GM06990 (cell line): Measurements from ENCODE around the gene ZNF280A.
"Not testable (repeated sequence)": the region's sequence is repeated elsewhere in the genome, so short reads cannot be mapped to it uniquely, and the experiment has no call there.

ENCODE experiments used
- DNase-seq: peaks from one replicate; pipeline ENCODE4 v3.0.0-alpha.2; 2011; ENCODE audit not compliant: insufficient read length; ENCODE audit errors: extremely low read depth
- H3K27me3 ChIP-seq: replicated peaks from 2 replicates; pipeline ENCODE4 v1.6.0; 2011; ENCODE audit warnings: low read length; ENCODE audit not compliant: control insufficient read depth, insufficient read depth
- H3K36me3 ChIP-seq: 2 replicates; pipeline ENCODE4 v1.5.1; 2011; ENCODE audit warnings: low read length; ENCODE audit not compliant: control insufficient read depth, insufficient read depth
- H3K4me3 ChIP-seq: replicated peaks from 2 replicates; pipeline ENCODE4 v1.5.1; 2011; ENCODE audit warnings: low read depth, mild to moderate bottlenecking, control low read depth, low read length
- TF ChIP-seq, protein P1 (sequence below): IDR thresholded peaks from 2 replicates; pipeline ENCODE4 v1.5.1; 2011; ENCODE audit warnings: low read length, control low read depth, mild to moderate bottlenecking, inconsistent platforms; ENCODE audit not compliant: insufficient read depth, poor library complexity, severe bottlenecking

The ZNF280A gene

GRCh38 chr22:22479116-22479515 lies 41.0 kb downstream of the ZNF280A start:
- H3K36me3 ChIP-seq, result no peaks in the 10 kb centered on the region
- DNase-seq, result no peak
- no peaks in the 10 kb centered on the region for H3K27me3 ChIP-seq
- H3K4me3 ChIP-seq, result no peak overlapping the region
- TF ChIP-seq, protein P1, sequence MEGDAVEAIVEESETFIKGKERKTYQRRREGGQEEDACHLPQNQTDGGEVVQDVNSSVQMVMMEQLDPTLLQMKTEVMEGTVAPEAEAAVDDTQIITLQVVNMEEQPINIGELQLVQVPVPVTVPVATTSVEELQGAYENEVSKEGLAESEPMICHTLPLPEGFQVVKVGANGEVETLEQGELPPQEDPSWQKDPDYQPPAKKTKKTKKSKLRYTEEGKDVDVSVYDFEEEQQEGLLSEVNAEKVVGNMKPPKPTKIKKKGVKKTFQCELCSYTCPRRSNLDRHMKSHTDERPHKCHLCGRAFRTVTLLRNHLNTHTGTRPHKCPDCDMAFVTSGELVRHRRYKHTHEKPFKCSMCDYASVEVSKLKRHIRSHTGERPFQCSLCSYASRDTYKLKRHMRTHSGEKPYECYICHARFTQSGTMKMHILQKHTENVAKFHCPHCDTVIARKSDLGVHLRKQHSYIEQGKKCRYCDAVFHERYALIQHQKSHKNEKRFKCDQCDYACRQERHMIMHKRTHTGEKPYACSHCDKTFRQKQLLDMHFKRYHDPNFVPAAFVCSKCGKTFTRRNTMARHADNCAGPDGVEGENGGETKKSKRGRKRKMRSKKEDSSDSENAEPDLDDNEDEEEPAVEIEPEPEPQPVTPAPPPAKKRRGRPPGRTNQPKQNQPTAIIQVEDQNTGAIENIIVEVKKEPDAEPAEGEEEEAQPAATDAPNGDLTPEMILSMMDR, result no peak

GRCh38 chr22:22478470-22478869 lies 41.6 kb downstream of the ZNF280A start:
- no peak overlapping the region for H3K4me3 ChIP-seq
- no peaks in the 10 kb centered on the region for H3K36me3 ChIP-seq
- no peak for DNase-seq
- TF ChIP-seq, protein P1, result no peak
- no peaks in the 10 kb centered on the region for H3K27me3 ChIP-seq

GRCh38 chr22:22474733-22475132 lies 45.3 kb downstream of the ZNF280A start:
- Histone ChIP-seq H3K4me3 (no peak overlapping the region), H3K27me3 (no peaks in the 10 kb centered on the region), H3K36me3 (no peaks in the 10 kb centered on the region)
- no peak for DNase-seq
- TF ChIP-seq, protein P1, result no peak

DNA sequence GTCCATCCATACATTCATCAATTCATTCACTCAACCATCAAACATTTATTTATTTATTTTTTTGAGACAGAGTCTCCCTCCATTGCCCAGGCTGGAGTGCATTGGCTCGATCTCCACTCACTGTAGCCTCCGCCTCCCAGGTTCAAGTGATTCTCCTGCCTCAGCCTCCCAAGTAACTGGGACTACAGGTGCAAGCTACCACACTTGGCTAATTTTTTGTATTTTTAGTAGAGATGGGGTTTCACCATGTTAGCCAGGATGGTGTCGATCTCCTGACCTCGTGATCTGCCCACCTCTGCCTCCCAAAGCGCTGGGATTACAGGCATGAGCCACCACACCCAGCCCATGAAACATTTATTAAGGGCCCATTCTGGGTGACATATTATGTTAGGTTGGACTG lies 49.0 kb downstream of the ZNF280A start:
- not testable (repeated sequence) for H3K27me3 ChIP-seq, H3K4me3 ChIP-seq, DNase-seq, H3K36me3 ChIP-seq

- TF ChIP-seq, protein P1, result no peak
- H3K27me3 ChIP-seq, result no peaks in the 10 kb centered on the region
- DNase-seq, result no peak
- no peaks in the 10 kb centered on the region for H3K36me3 ChIP-seq
- H3K4me3 ChIP-seq, result no peak overlapping the region
Observed at GRCh38 chr22:22469527-22469926, 50.5 kb downstream of the ZNF280A start.

DNA sequence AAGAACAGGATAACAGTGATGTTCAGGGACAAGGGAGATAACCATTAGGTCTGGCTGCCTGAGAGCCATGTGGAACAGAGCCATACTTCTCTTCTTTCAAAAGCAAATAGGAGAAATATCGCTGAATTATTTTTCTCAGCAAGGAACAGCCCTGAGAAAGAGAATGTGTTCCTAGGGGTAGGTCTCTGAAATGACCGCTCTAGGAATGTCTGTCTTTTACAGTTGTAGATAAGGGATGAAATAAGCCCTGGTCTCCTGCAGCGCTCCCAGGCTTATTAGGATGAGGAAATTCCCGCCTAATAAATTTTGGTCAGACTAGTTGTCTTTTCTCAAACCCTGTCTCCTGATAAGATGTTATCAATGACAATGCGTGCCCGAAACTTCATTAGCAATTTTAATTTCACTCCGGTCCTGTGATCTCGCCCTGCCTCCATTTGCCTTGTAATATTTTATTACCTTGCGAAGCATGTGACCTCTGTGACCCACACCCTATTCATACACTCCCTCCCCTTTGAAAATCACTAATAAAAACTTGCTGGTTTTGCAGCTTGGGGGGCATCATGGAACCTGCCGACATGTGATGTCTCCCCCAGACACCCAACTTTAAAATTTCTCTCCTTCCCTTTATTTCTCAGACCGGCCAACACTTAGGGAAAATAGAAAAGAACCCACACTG lies 51.1 kb downstream of the ZNF280A start:
- H3K27me3 ChIP-seq, H3K4me3 ChIP-seq, DNase-seq, H3K36me3 ChIP-seq: not testable (repeated sequence)

DNA sequence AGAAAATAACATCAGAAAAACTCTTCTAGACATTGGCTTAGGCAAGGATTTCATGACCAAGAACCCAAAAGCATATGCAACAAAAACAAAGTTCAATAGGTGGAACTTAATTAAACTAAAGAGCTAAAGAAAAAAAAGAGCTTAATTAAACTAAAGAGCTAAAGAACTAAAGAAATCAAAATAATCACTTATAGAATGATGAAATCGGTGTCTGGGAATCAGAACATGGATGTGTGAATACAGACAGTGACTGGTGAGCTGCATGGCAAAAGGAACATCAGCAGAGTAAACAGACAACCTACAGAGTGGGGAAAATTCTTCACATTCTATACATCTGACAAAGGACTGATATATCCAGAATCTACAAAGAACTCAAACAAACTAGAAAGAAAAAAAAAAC lies 53.0 kb downstream of the ZNF280A start:
- TF ChIP-seq, protein P1, result no peak
- DNase-seq, result no peak
- no peaks in the 10 kb centered on the region for H3K36me3 ChIP-seq
- H3K27me3 ChIP-seq, result no peaks in the 10 kb centered on the region
- H3K4me3 ChIP-seq, result no peak overlapping the region
